NCI-H345 (cell line): Measurements from ENCODE around the gene ST14.

ENCODE experiments used
- DNase-seq: peaks from one replicate; lab custom pipeline; 2025; lab: John Stamatoyannopoulos, UW

ST14 gene

GRCh38 chr11:130136107-130136506, 23.5 kb upstream of the ST14 start:
- no peak for DNase-seq

GRCh38 chr11:130137999-130138398, 21.6 kb upstream of the ST14 start:
- no peak for DNase-seq

DNA sequence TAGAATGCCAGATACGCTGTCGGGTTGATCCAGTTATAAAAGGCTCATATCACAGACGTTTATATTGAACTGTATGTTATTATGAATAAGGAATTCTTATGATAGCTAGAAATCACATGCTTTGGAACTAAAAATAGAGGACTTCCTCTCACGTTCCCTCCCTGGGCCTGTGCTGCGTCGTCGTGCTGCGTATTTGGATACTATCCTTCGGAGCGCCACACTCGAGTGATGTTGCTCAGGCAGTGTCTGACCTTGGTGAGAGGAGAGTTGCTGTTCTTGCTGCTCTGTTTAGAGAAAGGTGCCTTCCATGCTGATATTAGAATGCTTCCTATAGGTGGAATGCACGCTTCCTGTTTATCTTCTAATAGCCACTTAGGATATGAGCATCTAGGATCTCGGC, 20.2 kb upstream of the ST14 start:
- DNase-seq, result no peak

- no peak for DNase-seq
These were observed 17.8 kb upstream of the ST14 start for GRCh38 chr11:130141561-130142341.

DNA sequence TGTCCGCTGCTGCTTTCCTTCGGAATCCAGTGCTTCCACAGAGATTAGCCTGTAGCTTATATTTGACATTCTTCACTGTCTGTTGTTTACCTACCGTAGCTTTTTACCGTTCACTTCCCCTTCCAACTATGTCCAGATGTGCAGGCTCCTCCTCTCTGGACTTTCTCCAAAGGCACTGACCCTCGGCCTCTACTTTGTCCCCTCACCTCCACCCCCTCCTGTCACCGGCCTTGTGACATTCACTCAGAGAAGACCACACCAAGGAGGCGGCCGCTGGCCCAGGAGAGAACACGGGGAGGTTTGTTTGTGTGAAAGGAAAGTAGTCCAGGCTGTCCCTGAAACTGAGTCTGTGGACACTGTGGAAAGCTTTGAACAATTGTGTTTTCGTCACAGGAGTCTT, 15.4 kb upstream of the ST14 start:
- DNase-seq, result no peak

DNA sequence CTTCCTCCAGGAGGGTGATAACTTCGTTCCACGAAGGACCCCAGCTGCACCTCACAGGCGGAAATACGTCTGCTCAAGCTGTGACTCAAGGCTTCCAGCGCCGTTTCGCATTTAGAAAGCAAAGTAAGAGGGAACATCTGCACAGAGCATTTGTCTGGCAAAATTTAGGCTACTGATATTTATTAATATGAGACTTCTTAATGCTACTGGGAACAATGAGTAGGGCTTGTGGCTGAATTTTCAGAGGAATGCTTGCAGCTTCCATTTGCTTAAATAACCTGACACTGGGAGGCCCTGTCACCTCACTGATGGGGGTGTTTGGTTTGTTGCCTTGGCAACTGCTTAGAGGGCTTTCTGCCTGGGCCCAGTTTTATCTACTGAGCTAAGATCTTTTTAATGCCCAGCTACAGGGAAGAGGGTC, 14.7 kb upstream of the ST14 start:
- no peak for DNase-seq

DNA sequence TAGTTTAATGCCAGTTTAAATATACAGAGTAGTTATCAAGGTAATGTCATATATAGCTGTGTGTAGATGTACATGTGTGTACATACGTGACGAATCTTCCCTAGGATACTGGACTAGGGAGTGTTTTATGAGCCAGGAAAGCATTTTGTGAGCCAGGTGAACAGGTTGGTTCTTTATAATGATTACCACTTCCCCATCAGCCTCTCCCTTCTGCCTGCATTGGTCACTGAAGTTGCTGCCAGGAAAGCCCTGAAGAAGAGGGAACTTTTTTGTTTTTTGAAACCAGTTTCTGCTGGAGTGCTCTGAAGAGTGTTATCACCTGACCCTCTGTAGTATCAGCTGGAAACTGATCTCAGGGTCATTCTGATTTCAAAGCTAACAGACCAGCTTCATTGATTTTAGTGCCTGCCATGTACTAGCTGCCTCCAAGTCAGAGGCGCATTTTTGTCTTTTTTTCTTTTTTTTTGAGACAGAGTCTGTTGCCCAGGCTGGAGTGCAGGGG, 14.2 kb upstream of the ST14 start:
- DNase-seq, result no peak

- no peak for DNase-seq
These were observed 13.4 kb upstream of the ST14 start for GRCh38 chr11:130145975-130146776.

- no peak for DNase-seq
These were observed 12.8 kb upstream of the ST14 start for GRCh38 chr11:130146796-130147195.

- DNase-seq, result no peak
These were observed 10.7 kb upstream of the ST14 start for GRCh38 chr11:130148796-130149326.

GRCh38 chr11:130150790-130151189, 8.8 kb upstream of the ST14 start:
- no peak for DNase-seq

- DNase-seq, result no peak
These were observed 8.4 kb upstream of the ST14 start for GRCh38 chr11:130151196-130151595.

GRCh38 chr11:130156108-130157022, 3.2 kb upstream of the ST14 start:
- peak; percentile 28 for DNase-seq

GRCh38 chr11:130157101-130157500, 2.5 kb upstream of the ST14 start:
- no peak for DNase-seq

DNA sequence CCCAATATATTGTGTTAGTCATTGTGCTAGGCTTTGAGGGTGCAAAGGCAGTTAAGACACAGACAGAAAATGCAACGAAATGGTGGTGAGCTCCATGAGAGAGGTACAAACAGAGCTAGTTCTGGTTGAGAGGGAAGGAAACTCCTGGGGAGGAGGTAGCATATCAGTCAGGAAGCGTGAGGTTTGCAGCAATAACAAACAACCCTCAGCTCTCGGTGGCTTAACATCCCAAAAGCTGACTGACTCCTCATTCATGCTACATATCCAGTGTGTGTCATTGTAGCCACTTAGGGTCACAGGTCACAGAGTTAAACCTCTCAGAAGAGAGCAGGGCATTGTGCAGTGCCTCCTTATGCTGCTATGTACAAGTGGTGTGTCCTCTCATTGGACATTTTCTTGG, 1.7 kb upstream of the ST14 start:
- no peak for DNase-seq

GRCh38 chr11:130159139-130159538, 443 bp upstream of the ST14 start:
- no peak for DNase-seq

- DNase-seq, result peak; percentile 20
These were observed 1.0 kb downstream of the ST14 start for GRCh38 chr11:130160498-130161155.

- DNase-seq, result peak; percentile 15
These were observed 2.0 kb downstream of the ST14 start for GRCh38 chr11:130161441-130162145.

DNA sequence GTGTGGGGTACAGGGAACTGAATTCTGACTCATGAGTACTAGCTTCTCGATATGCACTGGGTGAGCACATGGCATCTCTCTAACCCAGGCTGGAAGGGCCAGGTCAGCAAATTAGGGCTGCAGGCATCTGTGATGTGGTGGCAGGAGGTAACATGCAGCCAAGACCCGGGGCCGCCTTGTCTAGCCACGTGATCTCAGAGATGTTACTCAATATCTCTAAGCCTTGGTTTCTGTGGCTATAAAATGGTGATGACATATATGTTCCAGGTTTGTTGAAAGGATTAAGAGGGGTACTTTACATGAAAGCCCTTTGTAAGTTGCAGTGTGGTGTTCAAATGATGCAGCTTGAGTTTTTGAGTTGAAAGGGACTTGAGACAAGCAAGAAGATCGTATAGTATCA, 3.2 kb downstream of the ST14 start:
- DNase-seq, result no peak

DNA sequence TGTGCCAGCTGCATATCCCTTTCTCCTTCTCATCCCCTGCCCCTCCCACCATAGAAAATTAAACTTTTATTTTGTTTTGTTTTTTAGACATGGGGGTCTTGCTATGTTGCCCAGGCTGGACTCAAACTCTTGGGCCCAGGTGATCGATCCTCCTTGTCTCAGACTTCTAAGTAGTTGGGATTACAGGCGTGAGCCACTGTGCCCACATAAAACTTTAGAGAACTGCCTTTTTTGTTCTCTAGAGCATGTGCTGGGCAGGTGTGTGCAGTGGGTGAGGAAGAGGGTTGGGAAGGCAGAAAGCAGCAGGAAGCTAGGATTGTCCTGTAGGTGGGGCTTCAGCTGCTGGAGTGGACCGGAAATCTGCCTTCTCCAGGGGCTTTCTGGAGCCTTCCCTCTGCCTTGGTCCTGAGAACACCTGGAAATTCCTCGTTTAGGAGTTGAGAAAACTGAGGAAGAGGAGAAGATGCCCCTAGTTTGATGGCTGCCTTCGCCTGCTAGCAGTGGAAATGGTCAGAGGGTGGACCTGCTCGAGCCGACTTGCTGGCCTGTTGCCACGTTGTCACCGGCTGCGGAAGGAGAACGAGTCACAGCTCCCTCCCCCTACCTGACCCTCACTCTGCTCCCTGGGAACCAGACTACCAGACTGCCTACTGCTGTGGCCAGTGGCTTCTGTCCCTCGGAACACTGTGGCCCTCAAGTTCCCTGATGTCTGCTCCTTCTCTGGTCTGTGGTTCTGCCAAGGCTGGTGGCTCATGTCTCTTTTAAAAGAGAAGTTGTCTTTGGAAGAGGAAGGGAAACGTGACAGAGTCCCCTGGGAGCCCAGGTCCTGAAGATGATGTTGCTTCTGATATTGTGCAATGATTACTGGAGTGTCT, 4.0 kb downstream of the ST14 start:
- peak; percentile 31 for DNase-seq
